T-helper 17 cell (primary cell): Measurements from ENCODE around the gene ENDOU. TPM values are rescaled to one million over a fixed set of nuclear protein-coding genes. Genes with fewer than 3 reads are reported as not detected.
A peak's percentile ranks its signal among the peaks of the same experiment; 100 is the strongest.
"Not testable (repeated sequence)": the region's sequence is repeated elsewhere in the genome, so short reads cannot be mapped to it uniquely, and the experiment has no call there.

ENCODE experiments used
- ATAC-seq: fragments of 150-1000 bp; cut with Tn5 transposase; 2 replicates; pipeline ENCODE4 v1.10.0; 2021; ENCODE audit warnings: mild to moderate bottlenecking, moderate library complexity
- DNase-seq, 3 donors: peaks; one replicate each; pipeline versions ENCODE4 v3.0.0 to v3.0.0-alpha.2; 2020 to 2021
- H3K9me3 ChIP-seq: one replicate; pipeline ENCODE4 v1.7.0; 2013; ENCODE audit warnings: low read length, mild to moderate bottlenecking; ENCODE audit not compliant: control insufficient read depth, poor library complexity, severe bottlenecking
- H3K27ac Mint-ChIP-seq: one replicate; pipeline ENCODE4 v1.8.0; 2022; ENCODE audit warnings: mild to moderate bottlenecking, moderate library complexity, mixed read lengths
- H3K27me3 Mint-ChIP-seq: one replicate; pipeline ENCODE4 v1.8.0; 2022; ENCODE audit warnings: mixed read lengths
- H3K36me3 Mint-ChIP-seq: one replicate; pipeline ENCODE4 v1.8.0; 2022; ENCODE audit warnings: low read depth, mixed read lengths
- H3K4me1 Mint-ChIP-seq: one replicate; pipeline ENCODE4 v1.8.0; 2022; ENCODE audit warnings: mild to moderate bottlenecking, mixed read lengths
- H3K4me3 Mint-ChIP-seq: one replicate; pipeline ENCODE4 v1.8.0; 2022; ENCODE audit warnings: mild to moderate bottlenecking, moderate library complexity, mixed read lengths
- total RNA-seq, 4 donors: library from RNA in 2 of 4; stranded (reverse) in 2 of 4; gene quantifications; one replicate each; pipeline ENCODE4 v1.2.3 and lab custom pipeline; 2022 to 2026

Gene ENDOU
- total RNA-seq, 2 donors from 2014 or later = 0.12 TPM; not detected in 1

GRCh38 chr12:47698631-47699030 is 26.7 kb downstream of the ENDOU start:
- H3K4me3 Mint-ChIP-seq = no peak overlapping the region
- H3K27me3 Mint-ChIP-seq = no peaks in the 10 kb centered on the region
- DNase-seq (no peak), ATAC-seq (no peak)
- no peak overlapping the region for H3K27ac Mint-ChIP-seq
- H3K36me3 Mint-ChIP-seq = peaks cover 3% of the 10 kb centered on the region
- no peaks in the 10 kb centered on the region for H3K9me3 ChIP-seq
- peaks cover 10% of the 10 kb centered on the region for H3K4me1 Mint-ChIP-seq

GRCh38 chr12:47698055-47698454 is 27.2 kb downstream of the ENDOU start:
- H3K36me3 Mint-ChIP-seq = peaks cover 5% of the 10 kb centered on the region

GRCh38 chr12:47689215-47689614 is 36.1 kb downstream of the ENDOU start:
- Mint-ChIP-seq H3K4me3 (no peak overlapping the region), H3K36me3 (peaks cover 10% of the 10 kb centered on the region), H3K27me3 (no peaks in the 10 kb centered on the region), H3K27ac (no peak overlapping the region), H3K4me1 (peaks cover 8% of the 10 kb centered on the region)
- no peak for DNase-seq
- no peak for ATAC-seq
- H3K9me3 ChIP-seq = no peaks in the 10 kb centered on the region

More at GRCh38 chr12:47698055-47698454, 27.2 kb downstream of the ENDOU start:
- no peaks in the 10 kb centered on the region for H3K9me3 ChIP-seq
- no peak for ATAC-seq
- peaks cover 8% of the 10 kb centered on the region for H3K4me1 Mint-ChIP-seq
- no peak overlapping the region for H3K4me3 Mint-ChIP-seq
- H3K27ac Mint-ChIP-seq = no peak overlapping the region
- no peak for DNase-seq
- no peaks in the 10 kb centered on the region for H3K27me3 Mint-ChIP-seq

GRCh38 chr12:47687636-47688035 is 37.7 kb downstream of the ENDOU start:
- Mint-ChIP-seq H3K4me3 (no peak overlapping the region), H3K27me3 (no peaks in the 10 kb centered on the region), H3K36me3 (peaks cover 14% of the 10 kb centered on the region), H3K27ac (no peak overlapping the region), H3K4me1 (peaks cover 16% of the 10 kb centered on the region)
- DNase-seq (no peak), ATAC-seq (no peak)
- no peaks in the 10 kb centered on the region for H3K9me3 ChIP-seq

- no peaks in the 10 kb centered on the region for H3K27me3 Mint-ChIP-seq
- H3K4me1 Mint-ChIP-seq = peaks cover 12% of the 10 kb centered on the region
- H3K9me3 ChIP-seq = no peaks in the 10 kb centered on the region
- H3K27ac Mint-ChIP-seq = no peak overlapping the region
- peaks cover 12% of the 10 kb centered on the region for H3K36me3 Mint-ChIP-seq
- ATAC-seq (peak; percentile 55), DNase-seq (no peak)
- no peak overlapping the region for H3K4me3 Mint-ChIP-seq
These were observed 38.5 kb downstream of the ENDOU start for GRCh38 chr12:47686645-47687240.

- H3K9me3 ChIP-seq = no peaks in the 10 kb centered on the region
- no peaks in the 10 kb centered on the region for H3K27me3 Mint-ChIP-seq
- peaks cover 30% of the 10 kb centered on the region for H3K36me3 Mint-ChIP-seq
- ATAC-seq (no peak), DNase-seq (no peak)
- no peak overlapping the region for H3K4me3 Mint-ChIP-seq
- no peak overlapping the region for H3K27ac Mint-ChIP-seq
- H3K4me1 Mint-ChIP-seq = peaks cover 38% of the 10 kb centered on the region
These were observed 45.5 kb downstream of the ENDOU start for GRCh38 chr12:47679785-47680184.

GRCh38 chr12:47672068-47672467 is 53.2 kb downstream of the ENDOU start:
- H3K4me3 Mint-ChIP-seq = no peak overlapping the region
- H3K27me3 Mint-ChIP-seq = no peaks in the 10 kb centered on the region

GRCh38 chr12:47667935-47668334 is 57.4 kb downstream of the ENDOU start:
- not testable (repeated sequence) for H3K36me3 Mint-ChIP-seq, H3K27me3 Mint-ChIP-seq, H3K4me3 Mint-ChIP-seq, H3K9me3 ChIP-seq, H3K4me1 Mint-ChIP-seq, ATAC-seq, DNase-seq, H3K27ac Mint-ChIP-seq

More at GRCh38 chr12:47672068-47672467, 53.2 kb downstream of the ENDOU start:
- H3K27ac Mint-ChIP-seq = no peak overlapping the region
- DNase-seq (no peak), ATAC-seq (no peak)
- H3K9me3 ChIP-seq = no peaks in the 10 kb centered on the region
- peaks cover 14% of the 10 kb centered on the region for H3K36me3 Mint-ChIP-seq
- peaks cover 26% of the 10 kb centered on the region for H3K4me1 Mint-ChIP-seq

Other genes starting within 250 kb of the ENDOU start
- gene RPAP3, start 19.5 kb downstream of the ENDOU start, total RNA-seq = 10 to 100 TPM; 22.7 to 23.5 TPM
- under 1 TPM; 0.27 to 0.55 TPM for gene RAPGEF3, start 33.4 kb upstream of the ENDOU start, total RNA-seq
- gene SLC48A1, start 47.7 kb upstream of the ENDOU start, total RNA-seq = 1 to 10 TPM; 5.9 to 6.9 TPM
- gene HDAC7, start 94.4 kb upstream of the ENDOU start, total RNA-seq = 100 to 1,000 TPM; 129 to 151 TPM
- 1 to 10 TPM; 1.8 to 4.5 TPM for gene VDR, start 179.5 kb upstream of the ENDOU start, total RNA-seq
- 10 to 100 TPM; 17.5 to 20.5 TPM for gene TMEM106C, start 238.1 kb upstream of the ENDOU start, total RNA-seq